IPS-20b (cell line): Measurements from ENCODE around the gene TNIK.

Source experiments
- H3K27ac ChIP-seq: one replicate; pipeline ENCODE4 v1.5.1; 2013; ENCODE audit warnings: low read length
- H3K27me3 ChIP-seq: 2 replicates; pipeline ENCODE4 v1.6.1; 2013; ENCODE audit warnings: mild to moderate bottlenecking, low read length, inconsistent platforms; ENCODE audit not compliant: insufficient read depth
- H3K36me3 ChIP-seq: 2 replicates; pipeline ENCODE4 v1.6.1; 2013; ENCODE audit warnings: low read depth, mild to moderate bottlenecking, inconsistent platforms, low read length, moderate library complexity; ENCODE audit not compliant: insufficient read depth
- H3K4me1 ChIP-seq: 2 replicates; pipeline ENCODE4 v1.6.1; 2013; ENCODE audit warnings: mild to moderate bottlenecking, control low read depth, inconsistent platforms, low read length, moderate library complexity; ENCODE audit not compliant: insufficient read depth
- H3K4me3 ChIP-seq: 2 replicates; pipeline ENCODE4 v1.5.1; 2013; ENCODE audit warnings: mild to moderate bottlenecking, low read length, inconsistent platforms
- H3K9ac ChIP-seq: 2 replicates; pipeline ENCODE4 v1.6.1; 2013; ENCODE audit warnings: low read depth, mild to moderate bottlenecking, inconsistent platforms, low read length, moderate library complexity
- H3K9me3 ChIP-seq: 2 replicates; pipeline ENCODE4 v1.6.1; 2013; ENCODE audit warnings: mild to moderate bottlenecking, low read depth, low read length, inconsistent platforms; ENCODE audit not compliant: insufficient read depth

Gene TNIK

DNA sequence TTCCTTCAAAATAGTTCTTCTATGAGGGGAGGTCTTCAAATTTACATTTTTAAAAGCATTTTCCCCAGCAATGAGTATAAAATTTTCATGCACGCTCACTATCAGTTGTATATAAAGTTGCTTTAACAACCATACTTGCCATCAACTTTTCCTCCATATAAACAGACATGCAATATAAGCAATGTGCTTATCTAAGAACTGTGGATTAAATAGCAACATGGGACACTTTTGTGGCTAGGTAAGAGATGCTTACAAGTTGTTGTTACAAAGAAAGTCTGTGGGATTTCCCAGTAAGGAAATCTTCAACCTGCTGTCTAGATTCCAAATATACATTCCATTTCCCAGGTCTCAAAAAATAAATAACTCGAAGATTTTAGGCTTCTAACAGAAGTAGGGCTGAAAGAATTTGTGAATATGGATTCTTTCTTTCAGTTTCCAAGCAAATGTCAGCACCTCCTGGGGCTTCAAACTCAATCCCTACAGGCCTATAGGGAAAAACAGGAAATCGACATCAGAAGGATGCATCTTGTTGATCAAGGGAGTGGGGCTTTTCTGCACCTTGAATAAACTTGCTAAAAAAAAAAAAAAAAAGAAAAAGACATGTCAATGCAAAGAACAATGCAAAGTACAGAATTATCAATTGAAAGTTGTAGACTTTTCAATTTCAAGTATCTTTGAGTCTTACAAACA, 16.1 kb downstream of the TNIK start:
- Histone ChIP-seq H3K4me1 (peaks cover 43% of the 10 kb centered on the region; the same call in 1 of the 2 replicates), H3K27ac (peak overlapping the region; percentile 68), H3K4me3 (peak overlapping the region; percentile 12; the same call in 1 of the 2 replicates), H3K36me3 (no peaks in the 10 kb centered on the region), H3K9me3 (no peaks in the 10 kb centered on the region), H3K27me3 (no peaks in the 10 kb centered on the region), H3K9ac (peak overlapping the region; percentile 62; the same call in 1 of the 2 replicates)

DNA sequence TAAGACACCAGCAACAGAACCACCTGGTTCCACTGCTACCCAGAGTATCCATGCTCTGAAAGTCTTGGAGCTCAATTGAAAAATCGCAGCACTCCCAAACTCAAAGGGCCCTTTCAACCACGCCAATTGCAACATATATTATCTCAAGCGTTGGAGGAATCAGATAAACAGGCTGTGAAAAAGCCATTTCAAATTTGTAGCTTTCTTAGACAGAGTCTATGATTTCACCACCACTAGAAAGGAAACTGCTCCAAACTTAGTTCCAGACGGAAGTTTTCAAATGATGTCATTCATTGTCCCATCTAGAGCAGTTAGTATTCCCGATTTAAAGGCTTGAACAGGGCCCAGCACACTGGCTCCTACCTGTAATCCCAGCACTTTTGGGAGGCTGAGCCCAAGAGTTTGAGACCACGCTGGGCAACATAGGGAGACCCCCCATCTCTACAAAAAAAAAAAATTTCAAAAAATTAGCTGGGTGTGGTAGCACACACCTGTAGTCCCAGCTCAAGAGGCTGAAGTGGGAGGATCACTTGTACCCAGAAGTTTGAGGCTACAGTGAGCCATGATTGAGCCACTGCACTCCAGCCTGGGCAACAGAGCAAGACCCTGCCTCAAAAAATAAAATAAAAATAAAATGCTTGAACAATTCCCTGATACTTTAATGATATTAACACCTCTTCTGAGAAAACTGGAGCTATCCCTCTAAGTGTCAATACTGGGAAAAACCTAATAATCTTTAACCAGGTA, 16.8 kb downstream of the TNIK start:
- Histone ChIP-seq H3K9ac (peak overlapping the region; percentile 62; the same call in 1 of the 2 replicates), H3K4me3 (no peak overlapping the region; the same call in 1 of the 2 replicates), H3K27ac (peak overlapping the region; percentile 77), H3K27me3 (no peaks in the 10 kb centered on the region), H3K36me3 (no peaks in the 10 kb centered on the region), H3K4me1 (peaks cover 47% of the 10 kb centered on the region; the same call in 1 of the 2 replicates), H3K9me3 (no peaks in the 10 kb centered on the region)

DNA sequence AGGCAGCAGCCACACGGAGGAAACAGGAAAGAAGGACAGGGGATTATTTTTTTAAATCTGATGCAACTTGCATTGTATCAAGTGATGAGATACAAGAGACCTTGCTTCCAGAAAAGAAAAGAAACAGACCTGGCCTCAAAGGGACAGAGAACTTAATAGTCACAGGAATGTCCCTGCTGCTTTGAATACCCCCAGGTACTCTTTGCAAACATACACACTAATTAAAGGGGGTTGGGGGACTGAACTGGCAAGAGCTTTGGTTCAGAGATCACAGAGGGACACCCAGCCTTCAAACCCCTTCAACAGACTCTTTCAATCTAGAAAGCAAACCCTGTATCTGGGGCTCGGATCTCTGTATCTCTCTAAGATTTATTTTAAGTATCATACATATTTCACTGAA, 18.0 kb downstream of the TNIK start:
- H3K9me3 ChIP-seq: no peaks in the 10 kb centered on the region
- no peaks in the 10 kb centered on the region for H3K27me3 ChIP-seq
- H3K4me1 ChIP-seq: peaks cover 50% of the 10 kb centered on the region; the same call in 1 of the 2 replicates
- H3K36me3 ChIP-seq: no peaks in the 10 kb centered on the region
- peak overlapping the region; percentile 21; the same call in 1 of the 2 replicates for H3K4me3 ChIP-seq
- H3K27ac ChIP-seq: peak overlapping the region; percentile 77
- H3K9ac ChIP-seq: peak overlapping the region; percentile 55; the same call in 1 of the 2 replicates

DNA sequence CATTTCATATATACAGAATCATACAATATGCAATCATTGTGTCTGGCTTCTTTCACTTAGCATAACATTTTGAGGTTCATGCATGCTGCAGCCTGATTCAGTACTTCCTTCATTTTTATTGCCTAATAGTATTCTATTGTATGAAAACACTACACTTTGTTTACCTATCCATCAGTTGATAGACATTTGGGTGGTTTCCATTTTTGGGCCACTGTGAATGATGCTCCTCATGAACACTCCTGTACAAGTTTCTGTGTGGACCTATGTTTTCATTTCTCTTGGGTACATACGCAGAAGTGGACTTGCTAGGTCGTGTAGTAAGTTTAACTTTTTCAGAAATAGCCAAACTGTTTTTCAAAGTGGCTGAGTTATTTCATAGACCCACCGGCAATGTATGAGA, 18.8 kb downstream of the TNIK start:
- Histone ChIP-seq H3K27me3 (no peaks in the 10 kb centered on the region), H3K4me1 (peaks cover 56% of the 10 kb centered on the region; the same call in 1 of the 2 replicates), H3K36me3 (no peaks in the 10 kb centered on the region), H3K4me3 (no peak overlapping the region), H3K9me3 (no peaks in the 10 kb centered on the region), H3K9ac (peak overlapping the region; percentile 55; the same call in 1 of the 2 replicates), H3K27ac (peak overlapping the region; percentile 77)

DNA sequence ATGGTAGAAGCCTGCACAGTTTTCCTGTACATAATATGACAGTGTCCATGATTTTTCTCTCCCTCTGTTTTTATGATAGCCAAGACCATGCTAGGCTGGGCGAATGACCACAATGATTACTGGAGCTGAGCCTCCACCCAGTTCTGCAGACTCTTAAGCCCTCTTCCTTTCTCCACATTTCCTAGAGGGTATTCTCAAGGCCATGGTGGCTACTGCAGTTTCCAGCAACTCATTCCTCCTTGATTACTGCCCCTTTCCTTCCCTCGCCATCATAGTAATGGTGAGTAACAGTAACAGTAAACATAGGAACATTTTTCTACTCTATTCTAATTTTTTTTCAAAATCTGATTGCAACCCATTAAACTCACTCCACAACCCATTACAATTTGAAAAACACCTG, 20.2 kb downstream of the TNIK start:
- Histone ChIP-seq H3K9me3 (no peaks in the 10 kb centered on the region), H3K27me3 (no peaks in the 10 kb centered on the region), H3K4me3 (no peak overlapping the region), H3K36me3 (no peaks in the 10 kb centered on the region), H3K4me1 (peaks cover 59% of the 10 kb centered on the region; the same call in 1 of the 2 replicates), H3K27ac (no peak overlapping the region), H3K9ac (no peak overlapping the region)

DNA sequence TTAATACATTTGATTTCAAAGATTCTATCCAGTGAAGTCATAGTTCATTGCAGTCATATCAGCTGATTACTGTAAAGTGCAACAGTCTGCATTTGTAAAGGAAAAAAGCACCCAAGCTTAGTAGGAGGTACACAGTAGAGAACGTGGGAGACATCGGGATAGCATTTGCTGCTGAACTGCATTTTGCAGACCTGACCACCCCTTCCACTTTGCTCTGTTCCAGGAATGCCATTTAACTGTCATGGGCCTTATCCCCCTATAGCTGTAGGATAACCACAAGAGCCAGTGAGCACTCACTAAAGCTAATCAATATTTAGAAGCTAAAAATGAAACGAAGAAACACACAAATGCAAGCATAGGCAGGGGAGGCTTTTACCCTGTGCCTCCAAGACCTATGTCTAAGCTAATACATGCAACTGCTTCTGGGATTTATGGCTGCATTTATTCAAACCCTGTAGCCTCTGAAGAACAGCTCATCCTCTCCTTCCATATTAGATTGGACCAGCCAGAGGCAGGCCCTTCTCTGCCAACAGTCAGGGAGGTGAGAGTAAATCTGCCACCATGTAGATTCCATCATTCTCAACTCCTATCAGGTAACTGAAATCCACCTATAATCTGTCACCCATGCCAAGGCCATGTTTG, 23.0 kb downstream of the TNIK start:
- H3K4me3 ChIP-seq: no peak overlapping the region
- H3K27me3 ChIP-seq: no peaks in the 10 kb centered on the region
- no peaks in the 10 kb centered on the region for H3K9me3 ChIP-seq
- H3K27ac ChIP-seq: peak overlapping the region; percentile 15
- no peak overlapping the region for H3K9ac ChIP-seq
- no peaks in the 10 kb centered on the region for H3K36me3 ChIP-seq
- H3K4me1 ChIP-seq: peaks cover 39% of the 10 kb centered on the region; the same call in 1 of the 2 replicates

DNA sequence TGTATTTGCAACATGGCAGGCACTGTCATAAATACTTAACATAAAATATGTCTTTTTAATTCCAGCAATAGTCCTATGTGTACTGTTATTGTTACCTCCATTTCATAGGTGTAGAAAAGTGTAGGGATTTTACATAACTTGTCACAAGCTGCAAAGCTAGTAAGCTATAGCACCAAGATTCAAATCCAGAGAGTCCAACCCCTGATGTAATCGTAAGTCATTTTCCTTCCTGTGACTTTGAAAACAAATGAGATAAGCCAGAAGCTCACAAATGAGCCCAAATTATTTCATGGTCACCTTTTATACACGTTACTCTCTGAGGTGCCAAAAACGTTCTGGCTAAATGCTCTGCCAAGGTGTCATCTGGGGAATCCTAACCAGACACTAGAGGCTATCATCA, 23.8 kb downstream of the TNIK start:
- Histone ChIP-seq H3K27ac (no peak overlapping the region), H3K9me3 (no peaks in the 10 kb centered on the region), H3K4me1 (peaks cover 41% of the 10 kb centered on the region; the same call in 1 of the 2 replicates), H3K36me3 (no peaks in the 10 kb centered on the region), H3K9ac (no peak overlapping the region), H3K27me3 (no peaks in the 10 kb centered on the region), H3K4me3 (no peak overlapping the region)

DNA sequence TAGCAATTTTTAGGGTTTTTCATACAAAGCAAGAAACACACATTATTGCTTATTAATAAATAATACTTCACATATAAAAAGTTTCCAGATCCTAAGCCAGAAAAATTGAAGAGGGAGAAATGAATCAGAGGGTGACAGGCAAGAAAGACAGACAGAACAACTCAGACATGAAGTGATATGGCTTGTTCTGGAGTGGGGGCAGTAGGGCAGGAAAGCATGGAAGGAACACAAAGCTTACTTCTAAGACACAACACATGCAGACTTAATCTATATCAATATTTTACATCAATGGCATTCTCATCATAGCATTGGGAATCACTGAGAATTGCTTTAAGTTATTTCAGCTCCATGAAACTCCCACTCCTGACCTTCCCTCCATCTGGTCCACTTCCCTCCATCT, 24.4 kb downstream of the TNIK start:
- no peak overlapping the region; the same call in 1 of the 2 replicates for H3K4me3 ChIP-seq
- H3K9me3 ChIP-seq: no peaks in the 10 kb centered on the region
- no peak overlapping the region for H3K27ac ChIP-seq
- H3K36me3 ChIP-seq: no peaks in the 10 kb centered on the region
- no peaks in the 10 kb centered on the region for H3K27me3 ChIP-seq
- H3K4me1 ChIP-seq: peaks cover 45% of the 10 kb centered on the region; the same call in 1 of the 2 replicates
- no peak overlapping the region for H3K9ac ChIP-seq

DNA sequence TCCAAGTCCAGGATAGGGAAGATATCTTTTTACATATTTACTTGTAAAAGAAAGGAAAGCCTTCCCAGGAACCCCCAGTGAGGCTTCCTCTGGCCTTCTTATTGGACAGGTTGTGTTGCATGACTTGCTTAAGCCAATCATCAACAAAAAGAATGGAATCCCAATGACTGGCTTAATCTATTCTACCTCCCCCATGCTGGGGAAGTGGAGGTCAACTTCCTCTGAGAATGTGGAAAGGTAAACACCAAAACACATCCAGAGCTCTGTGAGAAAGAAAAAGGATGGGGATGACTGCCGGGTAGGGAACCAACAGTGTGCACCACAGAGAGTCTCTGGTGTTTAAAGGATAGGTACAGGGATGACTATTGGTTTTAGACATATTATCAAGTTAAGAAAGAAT, 25.1 kb downstream of the TNIK start:
- Histone ChIP-seq H3K4me1 (peaks cover 42% of the 10 kb centered on the region; the same call in 1 of the 2 replicates), H3K36me3 (no peaks in the 10 kb centered on the region), H3K27ac (no peak overlapping the region), H3K9ac (no peak overlapping the region), H3K27me3 (no peaks in the 10 kb centered on the region), H3K4me3 (no peak overlapping the region; the same call in 1 of the 2 replicates), H3K9me3 (no peaks in the 10 kb centered on the region)

DNA sequence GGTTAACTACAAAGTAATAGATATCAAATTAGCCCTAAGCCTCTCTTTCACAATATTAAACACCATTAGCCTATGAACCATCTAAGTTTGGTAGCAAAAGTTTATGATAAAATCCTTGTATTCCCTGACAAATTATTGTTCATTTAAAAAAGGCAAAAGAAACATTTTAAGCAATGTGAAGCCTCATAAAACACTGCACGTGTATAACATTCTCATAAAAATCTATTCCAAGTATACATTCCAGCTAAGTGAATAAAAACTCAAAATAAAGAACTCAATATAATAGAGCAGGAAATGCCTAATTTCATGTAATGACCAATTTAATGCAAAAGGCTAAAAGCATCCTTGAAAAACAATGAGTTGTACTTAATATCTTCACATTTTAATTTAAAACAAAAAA, 27.7 kb downstream of the TNIK start:
- no peaks in the 10 kb centered on the region for H3K36me3 ChIP-seq
- H3K4me1 ChIP-seq: peaks cover 56% of the 10 kb centered on the region
- no peak overlapping the region for H3K27ac ChIP-seq
- no peaks in the 10 kb centered on the region for H3K27me3 ChIP-seq
- no peak overlapping the region for H3K9ac ChIP-seq
- H3K9me3 ChIP-seq: no peaks in the 10 kb centered on the region
- H3K4me3 ChIP-seq: no peak overlapping the region

DNA sequence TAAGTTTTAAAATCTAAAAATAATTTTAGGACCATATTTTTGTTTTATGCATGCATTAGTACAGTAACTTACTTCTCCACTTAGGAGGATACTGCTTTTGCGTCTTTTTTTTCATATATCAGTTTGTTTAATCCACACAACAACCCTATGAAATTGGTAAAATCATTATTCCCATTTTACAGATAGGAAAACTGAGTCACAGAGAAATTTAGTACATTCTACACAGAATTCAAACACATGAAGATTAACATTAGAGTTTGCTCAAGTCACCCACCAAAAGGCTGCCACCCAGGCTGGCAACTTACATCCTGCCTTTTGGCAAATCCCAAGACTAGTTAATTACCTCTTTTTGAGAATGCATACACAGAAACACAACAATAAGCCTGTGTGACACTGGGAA, 28.7 kb downstream of the TNIK start:
- Histone ChIP-seq H3K9me3 (no peaks in the 10 kb centered on the region), H3K4me1 (peaks cover 62% of the 10 kb centered on the region), H3K27me3 (no peaks in the 10 kb centered on the region), H3K36me3 (no peaks in the 10 kb centered on the region), H3K4me3 (no peak overlapping the region), H3K9ac (no peak overlapping the region), H3K27ac (no peak overlapping the region)
